ENCODE measurements around the gene RNF44. TPM values are rescaled to one million over a fixed set of nuclear protein-coding genes. Genes with fewer than 3 reads are reported as not detected.

The RNF44 gene
- total RNA-seq, 2 donors from 2014 or later, result 10.9 to 38.6 TPM

DNA sequence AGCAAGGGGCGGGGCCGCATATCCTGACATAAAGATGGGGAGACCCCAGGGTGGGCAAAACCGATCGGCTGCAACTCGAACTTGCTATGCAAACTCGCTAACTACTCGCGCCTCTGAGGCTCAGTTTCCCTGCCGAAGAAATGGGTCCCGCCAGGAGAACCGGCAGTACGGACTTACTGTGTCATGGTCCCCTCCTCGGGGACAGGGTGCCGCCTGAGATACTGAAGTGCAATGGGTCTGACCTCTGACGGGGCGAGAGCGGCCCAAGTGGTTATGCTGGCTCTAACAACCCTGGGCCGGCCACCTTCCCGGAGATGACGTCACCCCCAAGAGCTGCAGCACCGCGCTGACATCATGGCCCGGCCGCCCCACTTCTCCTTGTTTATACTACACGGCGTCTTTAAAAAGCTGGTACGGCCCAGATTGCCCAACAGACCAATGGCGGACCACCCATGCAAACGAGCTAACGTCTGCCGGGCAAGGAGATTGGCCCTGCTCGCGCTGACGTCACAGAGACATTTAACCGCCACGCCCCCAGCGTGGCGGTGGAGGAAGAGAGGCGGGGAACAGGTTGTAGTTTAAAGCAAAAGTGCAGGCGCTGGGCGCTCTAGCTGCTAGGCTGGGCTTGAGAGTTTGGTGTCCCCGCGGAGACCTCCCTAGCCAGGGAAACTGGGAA, 490 bp upstream of the RNF44 start:
- WGBS, 2 donors, result 0% methylated on average over 6 to 41 of the region's 43 CpGs
- DNase-seq (peak; percentile 99 to 100 (median 99)), ATAC-seq (peak; percentile 89)
- Histone ChIP-seq H3K36me3 (replicated peaks in 1 of 2; ENCODE audit: insufficient read depth in 1 of 2, low read depth in 2 of 2) (no peaks in the 10 kb centered on the region), H3K9me3 (no peaks in the 10 kb centered on the region), H3K4me3 (peak overlapping the region; percentile 66 to 86), H3K4me1 (peaks cover 58% of the 10 kb centered on the region), H3K27me3 (no peaks in the 10 kb centered on the region), H3K27ac (peak overlapping the region; percentile 83 to 98 (median 90))
- intact Hi-C loops (cut with DNase I), result no loop called here
- TF ChIP-seq CTCF (IDR thresholded peaks at IDR 0.05), result peak in 1 of 7 experiments; percentile 25
- peak in 2 of 3 donors; percentile 58 to 66 for TF ChIP-seq POLR2A (IDR thresholded peaks at IDR 0.05)

- ATAC-seq (peak; percentile 18), DNase-seq (peak; percentile 74 to 85 (median 78))
- peaks cover 0 to 4% of the 10 kb centered on the region in 2 donors for H3K36me3 ChIP-seq (replicated peaks in 1 of 2; ENCODE audit: insufficient read depth in 1 of 2, low read depth in 2 of 2)
- H3K4me3 ChIP-seq, result peak overlapping the region; percentile 66 to 86
- peaks cover 54% of the 10 kb centered on the region for H3K4me1 ChIP-seq
- intact Hi-C loops (cut with DNase I), result no loop called here
- H3K27me3 ChIP-seq, result no peaks in the 10 kb centered on the region
- no peaks in the 10 kb centered on the region for H3K9me3 ChIP-seq
- no peak for TF ChIP-seq POLR2A (IDR thresholded peaks at IDR 0.05)
- 1 to 2% methylated on average over 25 to 34 of the region's 43 CpGs for WGBS, 2 donors
- peak overlapping the region; percentile 83 to 98 (median 90) for H3K27ac ChIP-seq
Measured at GRCh38 chr5:176536132-176536901, 885 bp downstream of the RNF44 start.

DNA sequence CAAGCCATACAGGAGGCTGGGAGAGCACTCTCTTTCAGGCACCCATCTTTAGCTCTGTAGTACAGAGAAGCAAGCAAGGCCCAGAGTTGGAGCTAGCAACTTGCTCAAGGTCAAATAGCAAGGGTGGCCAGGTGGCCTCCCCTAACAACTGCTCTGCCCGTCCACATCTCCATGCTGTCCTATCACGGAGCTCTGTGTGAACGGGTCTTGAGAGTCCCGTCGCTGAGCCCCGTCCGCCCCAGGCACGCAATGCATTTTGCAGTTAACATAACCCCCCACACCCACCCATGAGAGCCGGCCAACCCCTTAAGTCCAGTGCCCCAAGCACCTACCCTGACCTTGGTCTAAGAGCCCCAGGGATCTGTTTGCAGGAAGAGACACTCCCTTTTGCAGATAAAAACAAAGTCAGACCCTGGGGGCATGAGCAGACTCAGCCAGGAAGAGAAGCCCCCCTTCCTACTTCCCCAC, 1.5 kb downstream of the RNF44 start:
- ATAC-seq, result no peak
- intact Hi-C loops (cut with DNase I), result no loop called here
- DNase-seq, result peak in 2 of 4 donors; percentile 31 to 48
- Histone ChIP-seq H3K4me3 (peak overlapping the region in 1 of 2 donors; percentile 66), H3K27ac (peak overlapping the region; percentile 83 to 98 (median 90)), H3K27me3 (no peaks in the 10 kb centered on the region), H3K9me3 (no peaks in the 10 kb centered on the region), H3K4me1 (peaks cover 55% of the 10 kb centered on the region), H3K36me3 (replicated peaks in 1 of 2; ENCODE audit: insufficient read depth in 1 of 2, low read depth in 2 of 2) (peaks cover 0 to 10% of the 10 kb centered on the region in 2 donors)
- WGBS, 2 donors, result 2% methylated on average over 9 of the region's 9 CpGs; no CpG with 5 or more reads in 1 of the 2 donors
- TF ChIP-seq POLR2A (IDR thresholded peaks at IDR 0.05), result no peak
- TF ChIP-seq CTCF (IDR thresholded peaks at IDR 0.05), result no peak

DNA sequence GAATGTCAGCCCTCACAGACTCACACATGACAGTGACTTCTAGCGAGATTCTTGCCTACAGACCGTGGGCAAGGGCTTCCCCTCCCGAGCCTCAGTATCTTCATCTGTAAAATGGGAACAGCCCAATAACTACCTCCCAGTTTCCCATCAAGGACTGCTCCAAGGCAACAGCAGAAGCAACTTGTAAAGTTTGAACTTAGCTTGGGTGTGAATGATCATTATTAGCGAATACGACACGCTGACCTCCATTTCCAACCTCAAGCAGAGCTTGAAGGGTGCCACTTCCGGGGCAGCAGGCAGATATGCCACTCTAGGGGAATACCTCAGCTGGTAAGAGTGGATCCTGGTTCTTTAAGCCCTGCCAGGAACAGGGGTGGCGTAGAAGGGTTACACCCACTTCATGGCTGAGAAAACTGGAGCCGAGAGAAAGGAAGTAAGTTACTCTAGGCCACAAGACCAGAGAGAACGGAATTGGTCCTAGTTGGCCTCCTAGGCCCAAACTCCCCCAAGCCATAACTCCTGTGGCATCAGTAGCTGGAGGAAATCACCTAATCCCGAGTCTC, 2.0 kb downstream of the RNF44 start:
- WGBS, 2 donors, result 54% methylated on average over 9 to 11 of the region's 11 CpGs
- no peak for TF ChIP-seq CTCF (IDR thresholded peaks at IDR 0.05)
- TF ChIP-seq POLR2A (IDR thresholded peaks at IDR 0.05), result peak in 1 of 3 donors; percentile 62
- Histone ChIP-seq H3K4me1 (peaks cover 55% of the 10 kb centered on the region), H3K9me3 (no peaks in the 10 kb centered on the region), H3K27me3 (no peaks in the 10 kb centered on the region), H3K36me3 (replicated peaks in 1 of 2; ENCODE audit: insufficient read depth in 1 of 2, low read depth in 2 of 2) (peaks cover 0 to 14% of the 10 kb centered on the region in 2 donors), H3K27ac (peak overlapping the region; percentile 83 to 98 (median 90)), H3K4me3 (no peak overlapping the region)
- intact Hi-C loops (cut with DNase I), result no loop called here
- no peak for ATAC-seq
- DNase-seq, result peak in 1 of 4 donors; percentile 54

DNA sequence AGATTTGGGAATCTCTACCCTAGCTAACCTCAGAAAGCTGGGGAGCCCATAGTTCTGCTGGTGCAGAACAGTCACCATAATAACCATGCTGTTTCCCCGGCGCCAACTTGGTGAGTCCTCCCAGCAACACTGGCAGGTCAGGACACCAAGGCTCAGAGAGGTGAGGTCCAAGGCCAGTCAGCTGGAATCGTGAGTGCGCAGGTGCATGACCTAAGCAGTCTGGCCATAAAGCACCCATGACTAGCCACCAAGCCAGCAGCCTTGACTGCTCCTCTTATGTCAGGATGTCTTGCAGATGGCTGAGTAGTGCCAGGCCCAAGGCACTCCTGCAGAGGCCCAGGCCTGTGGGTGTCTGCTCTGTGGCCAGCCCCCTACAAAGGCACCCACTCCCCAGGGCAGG, 2.6 kb downstream of the RNF44 start:
- Histone ChIP-seq H3K4me1 (peaks cover 55% of the 10 kb centered on the region), H3K4me3 (no peak overlapping the region), H3K27me3 (no peaks in the 10 kb centered on the region), H3K27ac (peak overlapping the region; percentile 83 to 98 (median 90)), H3K36me3 (replicated peaks in 1 of 2; ENCODE audit: insufficient read depth in 1 of 2, low read depth in 2 of 2) (peaks cover 2 to 16% of the 10 kb centered on the region in 2 donors), H3K9me3 (no peaks in the 10 kb centered on the region)
- DNase-seq (peak in 3 of 4 donors; percentile 32 to 54 (median 45)), ATAC-seq (no peak)
- 10 to 32% methylated on average over 2 to 4 of the region's 4 CpGs for WGBS, 2 donors
- TF ChIP-seq POLR2A (IDR thresholded peaks at IDR 0.05) (no peak), CTCF (IDR thresholded peaks at IDR 0.05) (no peak)
- intact Hi-C loops (cut with DNase I), result no loop called here
